HepG2 (cell line): ENCODE results near the gene RTN3. TPM values are rescaled to one million over a fixed set of nuclear protein-coding genes. Genes with fewer than 3 reads are reported as not detected.

Source experiments
- CHD4 ChIP-seq: fragments of 200-600 bp; sonication (generic); IDR thresholded peaks from 2 replicates; pipeline ENCODE4 v1.7.0; 2017; ENCODE audit warnings: mild to moderate bottlenecking, low read length, borderline replicate concordance
- HIC2 ChIP-seq: sonication (generic); formaldehyde crosslinking; IDR thresholded peaks from 2 replicates; pipeline ENCODE4 v1.9.0; 2022; ENCODE audit warnings: low read depth, missing genetic modification reagents
- HNRNPK ChIP-seq: fragments of 200-400 bp; formaldehyde crosslinking; IDR thresholded peaks from 2 replicates; pipeline ENCODE4 v1.6.1; 2018; ENCODE audit warnings: low read length, low read depth, moderate library complexity, mild to moderate bottlenecking; ENCODE audit not compliant: poor library complexity, severe bottlenecking
- IKZF1 ChIP-seq: fragments of 450-650 bp; IDR thresholded peaks from 2 replicates; pipeline ENCODE4 v1.7.1; 2016
- MIER3 ChIP-seq: IDR thresholded peaks from 2 replicates; pipeline ENCODE4 v1.6.1; 2016; ENCODE audit warnings: missing compliant biosample characterization, borderline replicate concordance
- MLX ChIP-seq: IDR thresholded peaks from 2 replicates; pipeline ENCODE4 v1.6.1; 2016
- NFKBIZ ChIP-seq: IDR thresholded peaks from 2 replicates; pipeline ENCODE4 v1.6.1; 2018; ENCODE audit warnings: missing genetic modification reagents, missing compliant biosample characterization
- NFYC ChIP-seq: IDR thresholded peaks from 2 replicates; pipeline ENCODE4 v1.6.1; 2016; ENCODE audit warnings: missing genetic modification reagents, missing compliant biosample characterization
- SMYD3 ChIP-seq: sonication (generic); formaldehyde crosslinking; IDR thresholded peaks from 2 replicates; pipeline ENCODE4 v1.8.1; 2023; ENCODE audit warnings: mild to moderate bottlenecking, missing genetic modification reagents
- ZNF142 ChIP-seq: sonication (generic); formaldehyde crosslinking; IDR thresholded peaks from 2 replicates; pipeline ENCODE4 v1.4.0; 2020; ENCODE audit warnings: missing genetic modification reagents
- ZNF207 ChIP-seq: fragments of 450-650 bp; IDR thresholded peaks from 2 replicates; pipeline ENCODE4 v1.6.1; 2016; ENCODE audit warnings: antibody characterized with exemption, borderline replicate concordance
- ZNF75D ChIP-seq: sonication (generic); formaldehyde crosslinking; IDR thresholded peaks from 2 replicates; pipeline ENCODE4 v1.8.1; 2023; ENCODE audit warnings: missing genetic modification reagents, mild to moderate bottlenecking, borderline replicate concordance
- ZNF761 ChIP-seq: sonication (generic); formaldehyde crosslinking; conservative IDR thresholded peaks from 2 replicates; pipeline ENCODE4 v1.4.0; 2020; ENCODE audit warnings: mild to moderate bottlenecking, missing genetic modification reagents
- ZSCAN20 ChIP-seq: sonication (generic); formaldehyde crosslinking; IDR thresholded peaks from 2 replicates; pipeline ENCODE4 v1.4.0; 2020; ENCODE audit warnings: missing genetic modification reagents, mild to moderate bottlenecking, borderline replicate concordance
- polyA plus RNA-seq, 8 experiments: library from polyadenylated mRNA; depleted of rRNA in 3 of 8; stranded (reverse) in 7 of 8; unstranded in 1 of 8; fragments of >200 nt; fragmentation: Illumina TruSeq in 4 of 8; extraction: Trizol in 4 of 8; gene quantifications; 2 replicates each; pipeline versions ENCODE4 v1.2.1 to v1.2.3, GENCODE V29; 2011 to 2016; ENCODE audit warnings: low read depth in 4 of 8, missing spikeins in 1 of 8, mixed read lengths in 1 of 8; ENCODE audit not compliant: insufficient read depth in 1 of 8
- total RNA-seq, 5 experiments: library from RNA; depleted of rRNA; stranded (reverse); fragments of >200 nt; fragmentation: Illumina TruSeq; extraction: Trizol; gene quantifications; 2 replicates each; pipeline ENCODE4 v1.2.3, GENCODE V29; 2016; ENCODE audit warnings: low read depth in 1 of 5
- TF ChIP-seq, protein P1 (sequence below): sonication (generic); formaldehyde crosslinking; IDR thresholded peaks from 2 replicates; pipeline ENCODE4 v1.4.0; 2020; ENCODE audit warnings: missing genetic modification reagents
- TF ChIP-seq, protein P2 (sequence below): sonication (generic); formaldehyde crosslinking; IDR thresholded peaks from 2 replicates; pipeline ENCODE4 v1.4.0; 2020; ENCODE audit warnings: missing genetic modification reagents, borderline replicate concordance

RTN3 gene
- total and polyA plus RNA-seq, 2 of the 13 experiments (the other 11 are each of a cell fraction or from before 2014, with no cell fraction given) = 32.2 to 41.1 TPM

- TF ChIP-seq ZNF75D = no peak
- no peak for TF ChIP-seq NFYC
- no peak for TF ChIP-seq HIC2 (CRISPR knock-in tag)
- no peak for TF ChIP-seq ZNF207
- 0 out of 2 replicates have a peak, but pooled peaks have one; percentile 55 for TF ChIP-seq ZNF142
- TF ChIP-seq HNRNPK = peak; percentile 54
- no peak for TF ChIP-seq SMYD3 (CRISPR knock-in tag)
- TF ChIP-seq NFKBIZ (CRISPR knock-in tag) = no peak
- 0 out of 2 replicates have a peak, but pooled peaks have one; percentile 29 for TF ChIP-seq MIER3
- TF ChIP-seq IKZF1 = no peak
- TF ChIP-seq, protein P1, sequence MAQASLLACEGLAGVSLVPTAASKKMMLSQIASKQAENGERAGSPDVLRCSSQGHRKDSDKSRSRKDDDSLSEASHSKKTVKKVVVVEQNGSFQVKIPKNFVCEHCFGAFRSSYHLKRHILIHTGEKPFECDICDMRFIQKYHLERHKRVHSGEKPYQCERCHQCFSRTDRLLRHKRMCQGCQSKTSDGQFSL (CRISPR knock-in tag) = no peak
- TF ChIP-seq CHD4 = no peak
- no peak; the same call in 1 of the 2 replicates for TF ChIP-seq ZSCAN20 (CRISPR knock-in tag)
- no peak for TF ChIP-seq MLX (CRISPR knock-in tag)
- no peak; the same call in 1 of the 2 replicates for TF ChIP-seq ZNF761 (CRISPR knock-in tag)
- TF ChIP-seq, protein P2, sequence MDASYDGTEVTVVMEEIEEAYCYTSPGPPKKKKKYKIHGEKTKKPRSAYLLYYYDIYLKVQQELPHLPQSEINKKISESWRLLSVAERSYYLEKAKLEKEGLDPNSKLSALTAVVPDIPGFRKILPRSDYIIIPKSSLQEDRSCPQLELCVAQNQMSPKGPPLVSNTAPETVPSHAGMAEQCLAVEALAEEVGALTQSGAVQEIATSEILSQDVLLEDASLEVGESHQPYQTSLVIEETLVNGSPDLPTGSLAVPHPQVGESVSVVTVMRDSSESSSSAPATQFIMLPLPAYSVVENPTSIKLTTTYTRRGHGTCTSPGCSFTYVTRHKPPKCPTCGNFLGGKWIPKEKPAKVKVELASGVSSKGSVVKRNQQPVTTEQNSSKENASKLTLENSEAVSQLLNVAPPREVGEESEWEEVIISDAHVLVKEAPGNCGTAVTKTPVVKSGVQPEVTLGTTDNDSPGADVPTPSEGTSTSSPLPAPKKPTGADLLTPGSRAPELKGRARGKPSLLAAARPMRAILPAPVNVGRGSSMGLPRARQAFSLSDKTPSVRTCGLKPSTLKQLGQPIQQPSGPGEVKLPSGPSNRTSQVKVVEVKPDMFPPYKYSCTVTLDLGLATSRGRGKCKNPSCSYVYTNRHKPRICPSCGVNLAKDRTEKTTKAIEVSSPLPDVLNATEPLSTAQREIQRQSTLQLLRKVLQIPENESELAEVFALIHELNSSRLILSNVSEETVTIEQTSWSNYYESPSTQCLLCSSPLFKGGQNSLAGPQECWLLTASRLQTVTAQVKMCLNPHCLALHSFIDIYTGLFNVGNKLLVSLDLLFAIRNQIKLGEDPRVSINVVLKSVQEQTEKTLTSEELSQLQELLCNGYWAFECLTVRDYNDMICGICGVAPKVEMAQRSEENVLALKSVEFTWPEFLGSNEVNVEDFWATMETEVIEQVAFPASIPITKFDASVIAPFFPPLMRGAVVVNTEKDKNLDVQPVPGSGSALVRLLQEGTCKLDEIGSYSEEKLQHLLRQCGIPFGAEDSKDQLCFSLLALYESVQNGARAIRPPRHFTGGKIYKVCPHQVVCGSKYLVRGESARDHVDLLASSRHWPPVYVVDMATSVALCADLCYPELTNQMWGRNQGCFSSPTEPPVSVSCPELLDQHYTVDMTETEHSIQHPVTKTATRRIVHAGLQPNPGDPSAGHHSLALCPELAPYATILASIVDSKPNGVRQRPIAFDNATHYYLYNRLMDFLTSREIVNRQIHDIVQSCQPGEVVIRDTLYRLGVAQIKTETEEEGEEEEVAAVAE (CRISPR knock-in tag) = no peak
Measured at GRCh38 chr11:63681321-63682065, at the start of gene RTN3 (continued).
